WI38 (cell line): ENCODE data around the gene PDCL2.

Source experiments
- H3K4me3 ChIP-seq: 2 replicates; pipeline ENCODE4 v1.5.1; 2011; ENCODE audit warnings: low read depth, mild to moderate bottlenecking, control low read depth, low read length
- CTCF ChIP-seq: IDR thresholded peaks from 2 replicates; pipeline ENCODE4 v1.5.1; 2012; ENCODE audit warnings: low read depth, mild to moderate bottlenecking, control low read depth, low read length

Gene PDCL2

GRCh38 chr4:55517526-55518229 lies 74.4 kb downstream of the PDCL2 start:
- no peak overlapping the region for H3K4me3 ChIP-seq
- no peak for TF ChIP-seq CTCF

- no peak for TF ChIP-seq CTCF
- H3K4me3 ChIP-seq = no peak overlapping the region
These were observed 79.0 kb downstream of the PDCL2 start for GRCh38 chr4:55512922-55513571.

GRCh38 chr4:55512077-55512476 lies 80.0 kb downstream of the PDCL2 start:
- H3K4me3 ChIP-seq = no peak overlapping the region
- TF ChIP-seq CTCF = no peak

- no peak overlapping the region for H3K4me3 ChIP-seq
- no peak for TF ChIP-seq CTCF
These were observed 81.4 kb downstream of the PDCL2 start for GRCh38 chr4:55510685-55511084.

- no peak overlapping the region for H3K4me3 ChIP-seq
- TF ChIP-seq CTCF = no peak
These were observed 82.8 kb downstream of the PDCL2 start for GRCh38 chr4:55509266-55509665.

GRCh38 chr4:55507612-55508011 lies 84.4 kb downstream of the PDCL2 start:
- no peak overlapping the region for H3K4me3 ChIP-seq
- no peak for TF ChIP-seq CTCF
